WTC11 (cell line): ENCODE results near the gene CTTNBP2NL. TPM values are rescaled to one million over a fixed set of nuclear protein-coding genes. Genes with fewer than 3 reads are reported as not detected.

Experiments
- ATAC-seq: fragments of 200-7000 bp; cut with Tn5 transposase; 2 replicates; pipeline ENCODE4 v1.10.0; 2021; ENCODE audit warnings: mild to moderate bottlenecking, moderate library complexity
- CTCF ChIA-PET: fragments of 300-600 bp; sonication (Branson Sonifier 250); formaldehyde crosslinking; loops from one replicate; lab custom pipeline; 2021; ENCODE audit warnings: antibody characterized with exemption; lab: Charles Lee
- POLR2A ChIA-PET: fragments of 350-600 bp; sonication (Branson Sonifier 250); formaldehyde crosslinking; loops from one replicate; lab custom pipeline; 2021; ENCODE audit warnings: antibody characterized with exemption; lab: Charles Lee
- DNase-seq: peaks from one replicate; pipeline ENCODE4 v3.0.0; 2021; ENCODE audit warnings: low spot score
- H3K27ac Mint-ChIP-seq: 2 replicates; pipeline ENCODE4 v1.8.0; 2021; ENCODE audit warnings: mixed read lengths
- H3K27me3 Mint-ChIP-seq: 2 replicates; pipeline ENCODE4 v1.8.0; 2021; ENCODE audit warnings: low read depth, mild to moderate bottlenecking, moderate library complexity, mixed read lengths
- H3K36me3 Mint-ChIP-seq: 2 replicates; pipeline ENCODE4 v1.8.0; 2021; ENCODE audit warnings: mixed read lengths
- H3K4me1 Mint-ChIP-seq: 2 replicates; pipeline ENCODE4 v1.8.0; 2022; ENCODE audit warnings: mixed read lengths
- H3K4me3 Mint-ChIP-seq: 2 replicates; pipeline ENCODE4 v1.8.0; 2021; ENCODE audit warnings: mild to moderate bottlenecking, moderate library complexity, mixed read lengths
- H3K9me3 Mint-ChIP-seq: 2 replicates; pipeline ENCODE4 v1.8.0; 2021; ENCODE audit warnings: mixed read lengths
- EMX1 ChIP-seq: fragments of 250-450 bp; sonication (Bioruptor Pico); IDR thresholded peaks from 2 replicates; pipeline ENCODE4 v1.8.0; 2021; ENCODE audit warnings: mild to moderate bottlenecking
- ETV6 ChIP-seq: sonication (generic); formaldehyde crosslinking; IDR thresholded peaks from 2 replicates; pipeline ENCODE4 v1.8.1; 2022; ENCODE audit warnings: mild to moderate bottlenecking, missing genetic modification reagents
- FOXK1 ChIP-seq: sonication (generic); formaldehyde crosslinking; IDR thresholded peaks from 2 replicates; pipeline ENCODE4 v1.8.0; 2022; ENCODE audit warnings: mild to moderate bottlenecking, moderate library complexity, missing genetic modification reagents
- FOXP1 ChIP-seq: sonication (generic); formaldehyde crosslinking; IDR thresholded peaks from 2 replicates; pipeline ENCODE4 v1.8.0; 2022; ENCODE audit warnings: missing genetic modification reagents, mild to moderate bottlenecking, moderate library complexity, borderline replicate concordance
- GRHL2 ChIP-seq: fragments of 250-450 bp; sonication (Bioruptor Pico); IDR thresholded peaks from 2 replicates; pipeline ENCODE4 v1.8.0; 2022; ENCODE audit warnings: mild to moderate bottlenecking, moderate library complexity; ENCODE audit not compliant: insufficient replicate concordance, severe bottlenecking
- IRF2 ChIP-seq: sonication (generic); formaldehyde crosslinking; IDR thresholded peaks from 2 replicates; pipeline ENCODE4 v1.8.0; 2022; ENCODE audit warnings: low read depth, missing genetic modification reagents, borderline replicate concordance
- MXD4 ChIP-seq: fragments of 250-450 bp; sonication (Bioruptor Pico); IDR thresholded peaks from 2 replicates; pipeline ENCODE4 v1.8.0; 2021; ENCODE audit warnings: mild to moderate bottlenecking, moderate library complexity, borderline replicate concordance
- MYBL2 ChIP-seq: sonication (generic); formaldehyde crosslinking; IDR thresholded peaks from 2 replicates; pipeline ENCODE4 v1.8.1; 2023; ENCODE audit warnings: mild to moderate bottlenecking, moderate library complexity, missing genetic modification reagents
- NFE2L1 ChIP-seq: sonication (generic); formaldehyde crosslinking; IDR thresholded peaks from 2 replicates; pipeline ENCODE4 v1.8.1; 2023; ENCODE audit warnings: missing genetic modification reagents
- NR3C1 ChIP-seq: sonication (generic); formaldehyde crosslinking; conservative IDR thresholded peaks from 2 replicates; pipeline ENCODE4 v1.8.1; 2023; ENCODE audit warnings: low read depth, mild to moderate bottlenecking, missing genetic modification reagents
- SP1 ChIP-seq: sonication (generic); formaldehyde crosslinking; conservative IDR thresholded peaks from 2 replicates; pipeline ENCODE4 v1.8.1; 2022; ENCODE audit warnings: missing genetic modification reagents
- TCF7 ChIP-seq: sonication (generic); formaldehyde crosslinking; IDR thresholded peaks from 2 replicates; pipeline ENCODE4 v1.8.0; 2022; ENCODE audit warnings: mild to moderate bottlenecking, low read depth, missing genetic modification reagents, moderate library complexity
- TEAD1 ChIP-seq: sonication (generic); formaldehyde crosslinking; IDR thresholded peaks from 2 replicates; pipeline ENCODE4 v1.8.0; 2022; ENCODE audit warnings: mild to moderate bottlenecking, missing genetic modification reagents
- TEAD4 ChIP-seq: sonication (generic); formaldehyde crosslinking; IDR thresholded peaks from 2 replicates; pipeline ENCODE4 v1.8.0; 2022; ENCODE audit warnings: mild to moderate bottlenecking, missing genetic modification reagents
- ZNF232 ChIP-seq: sonication (generic); formaldehyde crosslinking; IDR thresholded peaks from 2 replicates; pipeline ENCODE4 v1.8.0; 2022; ENCODE audit warnings: mild to moderate bottlenecking, missing genetic modification reagents
- total RNA-seq: library from RNA; stranded (reverse); gene quantifications from 3 replicates; pipeline ENCODE4 v1.2.3, GENCODE V29; 2021
- TF ChIP-seq, protein P1 (sequence below): fragments of 250-450 bp; sonication (Bioruptor Pico); conservative IDR thresholded peaks from 2 replicates; pipeline ENCODE4 v1.9.0; 2021; ENCODE audit warnings: mild to moderate bottlenecking
- TF ChIP-seq, protein P2 (sequence below): sonication (generic); formaldehyde crosslinking; IDR thresholded peaks from 2 replicates; pipeline ENCODE4 v1.8.0; 2022; ENCODE audit warnings: mild to moderate bottlenecking, missing genetic modification reagents
- TF ChIP-seq, protein P3 (sequence below): sonication (generic); formaldehyde crosslinking; IDR thresholded peaks from 2 replicates; pipeline ENCODE4 v1.8.1; 2023; ENCODE audit warnings: mild to moderate bottlenecking, missing genetic modification reagents, moderate library complexity
- TF ChIP-seq, protein P4 (sequence below): sonication (generic); formaldehyde crosslinking; IDR thresholded peaks from 2 replicates; pipeline ENCODE4 v1.8.0; 2022; ENCODE audit warnings: mild to moderate bottlenecking, missing genetic modification reagents
- TF ChIP-seq, protein P5 (sequence below): sonication (generic); formaldehyde crosslinking; IDR thresholded peaks from 2 replicates; pipeline ENCODE4 v1.8.1; 2023; ENCODE audit warnings: mild to moderate bottlenecking, missing genetic modification reagents
- TF ChIP-seq, protein P6 (sequence below): sonication (generic); formaldehyde crosslinking; IDR thresholded peaks from 2 replicates; pipeline ENCODE4 v1.8.1; 2022; ENCODE audit warnings: mild to moderate bottlenecking, missing genetic modification reagents, moderate library complexity, borderline replicate concordance
- TF ChIP-seq, protein P7 (sequence below): fragments of 250-450 bp; sonication (Bioruptor Pico); IDR thresholded peaks from 2 replicates; pipeline ENCODE4 v1.8.0; 2021; ENCODE audit warnings: mild to moderate bottlenecking
- TF ChIP-seq, protein P8 (sequence below): fragments of 250-450 bp; sonication (Bioruptor Pico); IDR thresholded peaks from 2 replicates; pipeline ENCODE4 v1.9.0; 2021; ENCODE audit warnings: moderate library complexity, mild to moderate bottlenecking, inconsistent platforms, borderline replicate concordance
- TF ChIP-seq, protein P9 (sequence below): sonication (generic); formaldehyde crosslinking; IDR thresholded peaks from 2 replicates; pipeline ENCODE4 v1.8.1; 2022; ENCODE audit warnings: low read depth, mild to moderate bottlenecking, moderate library complexity, missing genetic modification reagents, borderline replicate concordance

CTTNBP2NL gene
- total RNA-seq, 1 experiment from 2014 or later = 32.8 TPM

DNA sequence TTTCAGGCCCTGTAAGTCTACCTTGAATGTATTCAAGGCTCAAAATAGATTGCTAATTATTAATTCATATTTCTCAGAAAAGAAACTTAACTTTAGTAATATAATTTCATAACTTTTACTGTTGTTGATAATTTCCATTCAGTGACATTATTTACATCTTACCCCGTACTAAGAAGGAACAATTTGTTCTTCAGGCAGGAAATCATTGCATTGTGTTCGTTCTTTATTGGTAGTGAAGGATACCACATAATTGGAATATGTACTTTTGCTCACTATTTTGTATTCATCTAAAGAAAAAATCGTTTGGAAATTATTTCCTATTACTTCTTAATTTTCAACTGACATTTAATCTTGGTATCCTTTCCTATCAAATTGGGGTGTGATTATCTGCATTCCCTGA lies 39.4 kb downstream of the CTTNBP2NL start (continued):
- TF ChIP-seq MYBL2 (CRISPR knock-in tag) (no peak), FOXK1 (CRISPR knock-in tag) (no peak), TEAD4 (CRISPR knock-in tag) (no peak), TEAD1 (CRISPR knock-in tag) (no peak), TCF7 (CRISPR knock-in tag) (no peak)
- TF ChIP-seq, protein P1, sequence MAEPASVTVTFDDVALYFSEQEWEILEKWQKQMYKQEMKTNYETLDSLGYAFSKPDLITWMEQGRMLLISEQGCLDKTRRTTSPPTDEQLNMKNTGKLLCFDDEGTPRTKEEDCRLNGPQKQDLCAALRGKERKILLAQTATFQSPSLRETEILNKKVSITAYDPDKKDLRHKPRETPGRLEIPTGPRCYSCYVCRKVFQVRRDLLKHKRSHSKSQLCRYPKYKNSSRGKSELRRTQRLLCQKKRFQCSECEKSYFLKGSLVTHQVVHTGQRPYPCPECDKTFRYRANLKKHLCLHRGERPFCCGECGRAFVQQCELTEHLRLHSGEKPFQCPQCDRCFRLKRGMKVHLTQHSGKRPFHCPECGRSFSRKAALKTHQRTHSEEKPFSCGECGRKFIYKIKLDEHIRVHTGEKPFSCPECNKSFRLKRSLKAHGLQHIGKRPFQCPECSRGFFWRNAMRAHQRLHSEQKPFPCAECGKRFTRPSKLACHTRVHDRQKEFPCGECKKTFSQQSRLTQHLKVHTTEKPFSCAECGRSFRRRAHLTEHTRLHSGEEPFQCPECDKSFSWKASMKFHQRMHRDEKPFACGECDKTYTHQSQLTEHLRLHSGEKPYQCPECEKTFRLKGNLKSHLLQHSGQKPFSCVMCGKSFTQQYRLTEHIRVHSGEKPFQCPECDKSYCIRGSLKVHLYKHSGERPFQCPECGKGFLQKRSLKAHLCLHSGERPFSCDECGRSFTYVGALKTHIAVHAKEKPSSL (CRISPR knock-in tag) = no peak
- TF ChIP-seq, protein P2, sequence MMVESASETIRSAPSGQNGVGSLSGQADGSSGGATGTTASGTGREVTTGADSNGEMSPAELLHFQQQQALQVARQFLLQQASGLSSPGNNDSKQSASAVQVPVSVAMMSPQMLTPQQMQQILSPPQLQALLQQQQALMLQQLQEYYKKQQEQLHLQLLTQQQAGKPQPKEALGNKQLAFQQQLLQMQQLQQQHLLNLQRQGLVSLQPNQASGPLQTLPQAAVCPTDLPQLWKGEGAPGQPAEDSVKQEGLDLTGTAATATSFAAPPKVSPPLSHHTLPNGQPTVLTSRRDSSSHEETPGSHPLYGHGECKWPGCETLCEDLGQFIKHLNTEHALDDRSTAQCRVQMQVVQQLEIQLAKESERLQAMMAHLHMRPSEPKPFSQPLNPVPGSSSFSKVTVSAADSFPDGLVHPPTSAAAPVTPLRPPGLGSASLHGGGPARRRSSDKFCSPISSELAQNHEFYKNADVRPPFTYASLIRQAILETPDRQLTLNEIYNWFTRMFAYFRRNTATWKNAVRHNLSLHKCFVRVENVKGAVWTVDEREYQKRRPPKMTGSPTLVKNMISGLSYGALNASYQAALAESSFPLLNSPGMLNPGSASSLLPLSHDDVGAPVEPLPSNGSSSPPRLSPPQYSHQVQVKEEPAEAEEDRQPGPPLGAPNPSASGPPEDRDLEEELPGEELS = no peak

DNA sequence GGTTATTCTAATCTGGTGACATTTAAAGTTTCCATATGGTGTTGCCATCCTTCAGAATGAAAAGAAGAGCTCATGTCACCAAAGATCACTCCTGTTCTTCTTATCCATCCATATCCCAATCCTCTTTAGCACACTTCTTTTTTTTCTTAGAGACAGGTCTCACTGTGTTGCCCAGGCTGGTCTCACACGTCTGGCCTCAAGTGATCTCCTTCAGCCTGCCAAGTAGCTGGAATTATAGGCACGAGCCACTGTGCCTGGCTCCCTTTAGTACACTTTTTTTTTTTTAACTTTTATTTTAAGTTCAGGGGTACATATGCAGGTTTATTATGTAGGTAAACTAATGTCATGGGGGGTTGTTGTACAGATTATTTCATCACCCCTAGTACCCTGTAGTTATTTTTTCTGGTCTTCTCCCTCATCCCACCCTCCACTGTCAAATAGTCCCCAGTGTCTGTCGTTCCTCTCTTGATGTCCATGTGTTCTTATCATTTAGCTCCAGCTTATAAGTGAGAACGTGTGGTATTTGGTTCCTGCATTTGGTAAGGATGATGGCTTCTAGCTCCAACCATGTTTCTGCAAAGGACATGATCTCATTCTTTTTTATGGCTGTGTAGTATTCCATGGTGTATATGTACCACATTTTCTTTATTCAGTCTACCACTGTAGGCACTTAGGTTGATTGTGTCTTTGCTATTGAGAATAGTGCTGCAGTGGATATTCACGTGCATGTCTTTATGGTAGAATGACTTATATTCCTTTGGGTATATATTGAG lies 40.6 kb downstream of the CTTNBP2NL start:
- no peak overlapping the region for H3K4me3 Mint-ChIP-seq
- ChIA-PET CTCF (no interaction called here), POLR2A (no interaction called here)
- no peak overlapping the region for H3K27ac Mint-ChIP-seq
- H3K36me3 Mint-ChIP-seq = peaks cover 17% of the 10 kb centered on the region
- ATAC-seq (no peak), DNase-seq (no peak)
- peaks cover 6% of the 10 kb centered on the region for H3K9me3 Mint-ChIP-seq
- H3K4me1 Mint-ChIP-seq = no peaks in the 10 kb centered on the region
- H3K27me3 Mint-ChIP-seq = no peaks in the 10 kb centered on the region
- TF ChIP-seq SP1 (CRISPR knock-in tag) (no peak), NFE2L1 (CRISPR knock-in tag) (no peak), ZNF232 (CRISPR knock-in tag) (no peak), GRHL2 (CRISPR knock-in tag) (no peak), IRF2 (no peak), EMX1 (CRISPR knock-in tag) (no peak), ETV6 (CRISPR knock-in tag) (no peak), FOXP1 (CRISPR knock-in tag) (no peak), NR3C1 (no peak), MXD4 (CRISPR knock-in tag) (no peak)
- TF ChIP-seq, protein P3, sequence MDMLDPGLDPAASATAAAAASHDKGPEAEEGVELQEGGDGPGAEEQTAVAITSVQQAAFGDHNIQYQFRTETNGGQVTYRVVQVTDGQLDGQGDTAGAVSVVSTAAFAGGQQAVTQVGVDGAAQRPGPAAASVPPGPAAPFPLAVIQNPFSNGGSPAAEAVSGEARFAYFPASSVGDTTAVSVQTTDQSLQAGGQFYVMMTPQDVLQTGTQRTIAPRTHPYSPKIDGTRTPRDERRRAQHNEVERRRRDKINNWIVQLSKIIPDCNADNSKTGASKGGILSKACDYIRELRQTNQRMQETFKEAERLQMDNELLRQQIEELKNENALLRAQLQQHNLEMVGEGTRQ (CRISPR knock-in tag) = no peak
- TF ChIP-seq, protein P4, sequence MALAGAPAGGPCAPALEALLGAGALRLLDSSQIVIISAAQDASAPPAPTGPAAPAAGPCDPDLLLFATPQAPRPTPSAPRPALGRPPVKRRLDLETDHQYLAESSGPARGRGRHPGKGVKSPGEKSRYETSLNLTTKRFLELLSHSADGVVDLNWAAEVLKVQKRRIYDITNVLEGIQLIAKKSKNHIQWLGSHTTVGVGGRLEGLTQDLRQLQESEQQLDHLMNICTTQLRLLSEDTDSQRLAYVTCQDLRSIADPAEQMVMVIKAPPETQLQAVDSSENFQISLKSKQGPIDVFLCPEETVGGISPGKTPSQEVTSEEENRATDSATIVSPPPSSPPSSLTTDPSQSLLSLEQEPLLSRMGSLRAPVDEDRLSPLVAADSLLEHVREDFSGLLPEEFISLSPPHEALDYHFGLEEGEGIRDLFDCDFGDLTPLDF (CRISPR knock-in tag) = no peak
- TF ChIP-seq, protein P5, sequence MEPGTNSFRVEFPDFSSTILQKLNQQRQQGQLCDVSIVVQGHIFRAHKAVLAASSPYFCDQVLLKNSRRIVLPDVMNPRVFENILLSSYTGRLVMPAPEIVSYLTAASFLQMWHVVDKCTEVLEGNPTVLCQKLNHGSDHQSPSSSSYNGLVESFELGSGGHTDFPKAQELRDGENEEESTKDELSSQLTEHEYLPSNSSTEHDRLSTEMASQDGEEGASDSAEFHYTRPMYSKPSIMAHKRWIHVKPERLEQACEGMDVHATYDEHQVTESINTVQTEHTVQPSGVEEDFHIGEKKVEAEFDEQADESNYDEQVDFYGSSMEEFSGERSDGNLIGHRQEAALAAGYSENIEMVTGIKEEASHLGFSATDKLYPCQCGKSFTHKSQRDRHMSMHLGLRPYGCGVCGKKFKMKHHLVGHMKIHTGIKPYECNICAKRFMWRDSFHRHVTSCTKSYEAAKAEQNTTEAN = no peak
- TF ChIP-seq, protein P6, sequence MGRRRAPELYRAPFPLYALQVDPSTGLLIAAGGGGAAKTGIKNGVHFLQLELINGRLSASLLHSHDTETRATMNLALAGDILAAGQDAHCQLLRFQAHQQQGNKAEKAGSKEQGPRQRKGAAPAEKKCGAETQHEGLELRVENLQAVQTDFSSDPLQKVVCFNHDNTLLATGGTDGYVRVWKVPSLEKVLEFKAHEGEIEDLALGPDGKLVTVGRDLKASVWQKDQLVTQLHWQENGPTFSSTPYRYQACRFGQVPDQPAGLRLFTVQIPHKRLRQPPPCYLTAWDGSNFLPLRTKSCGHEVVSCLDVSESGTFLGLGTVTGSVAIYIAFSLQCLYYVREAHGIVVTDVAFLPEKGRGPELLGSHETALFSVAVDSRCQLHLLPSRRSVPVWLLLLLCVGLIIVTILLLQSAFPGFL = no peak
- TF ChIP-seq, protein P7, sequence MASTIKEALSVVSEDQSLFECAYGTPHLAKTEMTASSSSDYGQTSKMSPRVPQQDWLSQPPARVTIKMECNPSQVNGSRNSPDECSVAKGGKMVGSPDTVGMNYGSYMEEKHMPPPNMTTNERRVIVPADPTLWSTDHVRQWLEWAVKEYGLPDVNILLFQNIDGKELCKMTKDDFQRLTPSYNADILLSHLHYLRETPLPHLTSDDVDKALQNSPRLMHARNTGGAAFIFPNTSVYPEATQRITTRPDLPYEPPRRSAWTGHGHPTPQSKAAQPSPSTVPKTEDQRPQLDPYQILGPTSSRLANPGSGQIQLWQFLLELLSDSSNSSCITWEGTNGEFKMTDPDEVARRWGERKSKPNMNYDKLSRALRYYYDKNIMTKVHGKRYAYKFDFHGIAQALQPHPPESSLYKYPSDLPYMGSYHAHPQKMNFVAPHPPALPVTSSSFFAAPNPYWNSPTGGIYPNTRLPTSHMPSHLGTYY (CRISPR knock-in tag) = no peak
- TF ChIP-seq, protein P8, sequence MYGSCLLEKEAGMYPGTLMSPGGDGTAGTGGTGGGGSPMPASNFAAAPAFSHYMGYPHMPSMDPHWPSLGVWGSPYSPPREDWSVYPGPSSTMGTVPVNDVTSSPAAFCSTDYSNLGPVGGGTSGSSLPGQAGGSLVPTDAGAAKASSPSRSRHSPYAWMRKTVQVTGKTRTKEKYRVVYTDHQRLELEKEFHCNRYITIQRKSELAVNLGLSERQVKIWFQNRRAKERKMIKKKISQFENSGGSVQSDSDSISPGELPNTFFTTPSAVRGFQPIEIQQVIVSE (CRISPR knock-in tag) = no peak
- TF ChIP-seq, protein P9, sequence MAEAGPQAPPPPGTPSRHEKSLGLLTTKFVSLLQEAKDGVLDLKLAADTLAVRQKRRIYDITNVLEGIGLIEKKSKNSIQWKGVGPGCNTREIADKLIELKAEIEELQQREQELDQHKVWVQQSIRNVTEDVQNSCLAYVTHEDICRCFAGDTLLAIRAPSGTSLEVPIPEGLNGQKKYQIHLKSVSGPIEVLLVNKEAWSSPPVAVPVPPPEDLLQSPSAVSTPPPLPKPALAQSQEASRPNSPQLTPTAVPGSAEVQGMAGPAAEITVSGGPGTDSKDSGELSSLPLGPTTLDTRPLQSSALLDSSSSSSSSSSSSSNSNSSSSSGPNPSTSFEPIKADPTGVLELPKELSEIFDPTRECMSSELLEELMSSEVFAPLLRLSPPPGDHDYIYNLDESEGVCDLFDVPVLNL (CRISPR knock-in tag) = no peak
